CD4-positive, CD25-positive, alpha-beta regulatory T cell (primary cell): Measurements from ENCODE around the gene NCAPG2. TPM values are rescaled to one million over a fixed set of nuclear protein-coding genes. Genes with fewer than 3 reads are reported as not detected.
A peak's percentile ranks its signal among the peaks of the same experiment; 100 is the strongest.

Source experiments
- ATAC-seq, 2 donors: fragments of 150-1000 bp; cut with Tn5 transposase; one replicate each; pipeline ENCODE4 v1.10.0; 2021; ENCODE audit warnings: low read depth in 2 of 2, moderate number of reproducible peaks in 2 of 2, moderate library complexity in 1 of 2
- DNase-seq, 3 donors: peaks; one replicate each; pipeline versions ENCODE4 v3.0.0 to v3.0.0-alpha.2; 2012 to 2022; ENCODE audit warnings: mixed read lengths in 1 of 3
- H3K27ac ChIP-seq: one replicate; pipeline ENCODE4 v1.7.0; 2013; ENCODE audit warnings: mild to moderate bottlenecking, low read length; ENCODE audit not compliant: insufficient read depth, poor library complexity, severe bottlenecking
- H3K27me3 ChIP-seq: one replicate; pipeline ENCODE4 v1.7.0; 2013; ENCODE audit warnings: low read length; ENCODE audit not compliant: control insufficient read depth, insufficient read depth
- H3K36me3 ChIP-seq: one replicate; pipeline ENCODE4 v1.7.0; 2013; ENCODE audit warnings: mild to moderate bottlenecking, low read length, moderate library complexity; ENCODE audit not compliant: control insufficient read depth, insufficient read depth
- H3K4me1 ChIP-seq: 2 replicates; pipeline ENCODE4 v1.7.0; 2013; ENCODE audit warnings: mild to moderate bottlenecking, low read length; ENCODE audit not compliant: insufficient read depth, control insufficient read depth, poor library complexity, severe bottlenecking
- H3K4me3 ChIP-seq: one replicate; pipeline ENCODE4 v1.7.0; 2013; ENCODE audit warnings: low read depth, mild to moderate bottlenecking, low read length, moderate library complexity
- H3K9me3 ChIP-seq, 2 experiments: 1 replicate in 1 of 2; 2 replicates in 1 of 2; pipeline ENCODE4 v1.7.0; 2013; ENCODE audit warnings: low read length in 2 of 2, mild to moderate bottlenecking in 1 of 2, moderate library complexity in 1 of 2; ENCODE audit not compliant: control insufficient read depth in 2 of 2
- H3K27ac Mint-ChIP-seq, 3 donors: one replicate each; pipeline ENCODE4 v1.8.0; 2020 to 2022; ENCODE audit warnings: mild to moderate bottlenecking in 3 of 3, mixed read lengths in 3 of 3, moderate library complexity in 2 of 3
- H3K27me3 Mint-ChIP-seq: one replicate; pipeline ENCODE4 v1.8.0; 2022; ENCODE audit warnings: mild to moderate bottlenecking, mixed read lengths
- H3K36me3 Mint-ChIP-seq: one replicate; pipeline ENCODE4 v1.8.0; 2020; ENCODE audit warnings: mixed read lengths
- H3K4me1 Mint-ChIP-seq, 4 donors: one replicate each; pipeline ENCODE4 v1.8.0; 2020 to 2022; ENCODE audit warnings: mixed read lengths in 4 of 4, mild to moderate bottlenecking in 1 of 4
- H3K4me3 Mint-ChIP-seq, 4 donors: one replicate each; pipeline ENCODE4 v1.8.0; 2020 to 2022; ENCODE audit warnings: mild to moderate bottlenecking in 4 of 4, mixed read lengths in 4 of 4, moderate library complexity in 3 of 4
- H3K9me3 Mint-ChIP-seq, 7 donors: one replicate each; pipeline ENCODE4 v1.8.0; 2020 to 2022; ENCODE audit warnings: mixed read lengths in 7 of 7, mild to moderate bottlenecking in 3 of 7, moderate library complexity in 2 of 7
- polyA plus RNA-seq, 4 donors: library from polyadenylated mRNA; unstranded; fragments of 300-500 nt; fragmentation: Illumina TruSeq; gene quantifications; one replicate each; pipeline ENCODE4 v1.2.3, GENCODE V29; 2021
- total RNA-seq: library from RNA; stranded (reverse); gene quantifications from one replicate; pipeline ENCODE4 v1.2.3, GENCODE V29; 2022

Gene NCAPG2
- total and polyA plus RNA-seq, 5 donors from 2014 or later: 2.7 to 10.6 (median 4.4) TPM

GRCh38 chr7:158651968-158652565 lies 52.5 kb downstream of the NCAPG2 start:
- Mint-ChIP-seq H3K4me1 (peaks cover 7 to 20% (median 14%) of the 10 kb centered on the region in 4 donors), H3K9me3 (no peaks in the 10 kb centered on the region), H3K4me3 (no peak overlapping the region), H3K36me3 (peaks cover 33% of the 10 kb centered on the region), H3K27me3 (no peaks in the 10 kb centered on the region), H3K27ac (peak overlapping the region in 1 of 3 donors; percentile 39)
- Histone ChIP-seq H3K27me3 (no peaks in the 10 kb centered on the region), H3K36me3 (peaks cover 4% of the 10 kb centered on the region), H3K4me3 (no peak overlapping the region), H3K9me3 (no peaks in the 10 kb centered on the region), H3K4me1 (peaks cover 7% of the 10 kb centered on the region), H3K27ac (no peak overlapping the region)
- no peak for DNase-seq
- no peak for ATAC-seq

- Mint-ChIP-seq H3K4me3 (peak overlapping the region in 1 of 4 donors; percentile 33), H3K36me3 (peaks cover 26% of the 10 kb centered on the region), H3K27me3 (no peaks in the 10 kb centered on the region), H3K9me3 (no peaks in the 10 kb centered on the region), H3K27ac (peak overlapping the region; percentile 32 to 70 (median 58)), H3K4me1 (peaks cover under 1 to 11% (median 3%) of the 10 kb centered on the region in 4 donors)
- Histone ChIP-seq H3K9me3 (no peaks in the 10 kb centered on the region), H3K27me3 (no peaks in the 10 kb centered on the region), H3K4me3 (peak overlapping the region; percentile 7), H3K27ac (no peak overlapping the region), H3K4me1 (no peaks in the 10 kb centered on the region), H3K36me3 (peaks cover 4% of the 10 kb centered on the region)
- ATAC-seq (peak; percentile 64 to 68), DNase-seq (no peak)
Measured at GRCh38 chr7:158650821-158651225, 53.8 kb downstream of the NCAPG2 start.

- ATAC-seq (no peak), DNase-seq (no peak)
- peaks cover 10% of the 10 kb centered on the region for H3K36me3 ChIP-seq
- peaks cover 30% of the 10 kb centered on the region for H3K36me3 Mint-ChIP-seq
- H3K27me3 ChIP-seq: no peaks in the 10 kb centered on the region
- no peaks in the 10 kb centered on the region for H3K9me3 Mint-ChIP-seq
- no peaks in the 10 kb centered on the region for H3K27me3 Mint-ChIP-seq
- peaks cover 0 to 9% (median under 1%) of the 10 kb centered on the region in 4 donors for H3K4me1 Mint-ChIP-seq
- no peaks in the 10 kb centered on the region for H3K4me1 ChIP-seq
- no peak overlapping the region for H3K4me3 ChIP-seq
- H3K27ac ChIP-seq: no peak overlapping the region
- H3K27ac Mint-ChIP-seq: no peak overlapping the region
- H3K4me3 Mint-ChIP-seq: no peak overlapping the region
- H3K9me3 ChIP-seq: no peaks in the 10 kb centered on the region
Measured at GRCh38 chr7:158649279-158649678, 55.3 kb downstream of the NCAPG2 start.

GRCh38 chr7:158648787-158649186 lies 55.8 kb downstream of the NCAPG2 start:
- Mint-ChIP-seq H3K4me1 (peaks cover 0 to 9% (median under 1%) of the 10 kb centered on the region in 4 donors), H3K27me3 (no peaks in the 10 kb centered on the region), H3K9me3 (no peaks in the 10 kb centered on the region), H3K27ac (no peak overlapping the region), H3K36me3 (peaks cover 33% of the 10 kb centered on the region), H3K4me3 (no peak overlapping the region)
- H3K36me3 ChIP-seq: peaks cover 8% of the 10 kb centered on the region
- no peak overlapping the region for H3K27ac ChIP-seq
- H3K27me3 ChIP-seq: no peaks in the 10 kb centered on the region
- H3K4me3 ChIP-seq: no peak overlapping the region
- DNase-seq (no peak), ATAC-seq (no peak)
- H3K4me1 ChIP-seq: no peaks in the 10 kb centered on the region
- no peaks in the 10 kb centered on the region for H3K9me3 ChIP-seq

GRCh38 chr7:158648168-158648567 lies 56.4 kb downstream of the NCAPG2 start:
- Mint-ChIP-seq H3K4me1 (peaks cover 0 to 9% (median under 1%) of the 10 kb centered on the region in 4 donors), H3K27ac (no peak overlapping the region)

GRCh38 chr7:158647475-158647792 lies 57.2 kb downstream of the NCAPG2 start:
- no peak overlapping the region for H3K4me3 ChIP-seq
- Mint-ChIP-seq H3K4me3 (no peak overlapping the region), H3K9me3 (no peaks in the 10 kb centered on the region), H3K4me1 (peaks cover 0 to 9% (median under 1%) of the 10 kb centered on the region in 4 donors), H3K36me3 (peaks cover 35% of the 10 kb centered on the region), H3K27me3 (no peaks in the 10 kb centered on the region), H3K27ac (no peak overlapping the region)
- H3K36me3 ChIP-seq: peaks cover 12% of the 10 kb centered on the region
- no peak overlapping the region for H3K27ac ChIP-seq
- ATAC-seq: no peak
- H3K27me3 ChIP-seq: no peaks in the 10 kb centered on the region
- H3K4me1 ChIP-seq: no peaks in the 10 kb centered on the region
- DNase-seq: no peak
- H3K9me3 ChIP-seq: no peaks in the 10 kb centered on the region

More at GRCh38 chr7:158648168-158648567, 56.4 kb downstream of the NCAPG2 start:
- H3K27ac ChIP-seq: no peak overlapping the region
- peaks cover 12% of the 10 kb centered on the region for H3K36me3 ChIP-seq
- no peak overlapping the region for H3K4me3 ChIP-seq
- no peaks in the 10 kb centered on the region for H3K27me3 ChIP-seq
- no peaks in the 10 kb centered on the region for H3K4me1 ChIP-seq
- no peaks in the 10 kb centered on the region for H3K27me3 Mint-ChIP-seq
- H3K9me3 ChIP-seq: no peaks in the 10 kb centered on the region
- peak overlapping the region in 1 of 4 donors; percentile 71 for H3K4me3 Mint-ChIP-seq
- DNase-seq (no peak), ATAC-seq (no peak)
- peaks cover 33% of the 10 kb centered on the region for H3K36me3 Mint-ChIP-seq
- H3K9me3 Mint-ChIP-seq: no peaks in the 10 kb centered on the region

GRCh38 chr7:158646766-158647474 lies 57.7 kb downstream of the NCAPG2 start:
- H3K9me3 ChIP-seq: no peaks in the 10 kb centered on the region
- peaks cover 33% of the 10 kb centered on the region for H3K36me3 Mint-ChIP-seq
- H3K4me1 Mint-ChIP-seq: peaks cover 0 to 9% (median under 1%) of the 10 kb centered on the region in 4 donors
- DNase-seq (peak in 1 of 3 donors; percentile 40), ATAC-seq (no peak)
- no peak overlapping the region for H3K27ac Mint-ChIP-seq
- H3K4me3 Mint-ChIP-seq: no peak overlapping the region
- no peaks in the 10 kb centered on the region for H3K27me3 Mint-ChIP-seq
- no peak overlapping the region for H3K4me3 ChIP-seq
- H3K9me3 Mint-ChIP-seq: no peaks in the 10 kb centered on the region
- no peaks in the 10 kb centered on the region for H3K27me3 ChIP-seq
- H3K36me3 ChIP-seq: peaks cover 12% of the 10 kb centered on the region
- H3K27ac ChIP-seq: no peak overlapping the region
- no peaks in the 10 kb centered on the region for H3K4me1 ChIP-seq

- H3K4me3 ChIP-seq: no peak overlapping the region
- peaks cover 12% of the 10 kb centered on the region for H3K36me3 ChIP-seq
- Mint-ChIP-seq H3K27ac (no peak overlapping the region), H3K9me3 (no peaks in the 10 kb centered on the region), H3K4me3 (no peak overlapping the region), H3K27me3 (no peaks in the 10 kb centered on the region), H3K36me3 (peaks cover 25% of the 10 kb centered on the region), H3K4me1 (peaks cover 0 to 4% (median under 1%) of the 10 kb centered on the region in 4 donors)
- ATAC-seq (no peak), DNase-seq (no peak)
- H3K9me3 ChIP-seq: no peaks in the 10 kb centered on the region
- no peak overlapping the region for H3K27ac ChIP-seq
- H3K4me1 ChIP-seq: no peaks in the 10 kb centered on the region
- H3K27me3 ChIP-seq: no peaks in the 10 kb centered on the region
Measured at GRCh38 chr7:158645842-158646241, 58.8 kb downstream of the NCAPG2 start.
